Colon (tissue), 2 donors: ENCODE results near the gene HSPG2.

Source experiments
- FAIRE-seq: peaks from 2 replicates; lab custom pipeline; 2012; peaks lifted over from hg19 to GRCh38; lab: Jason Lieb, UNC
- donor health status: control.
- donor health status: control.

Gene HSPG2

GRCh38 chr1:21879928-21880618 lies 57.0 kb downstream of the HSPG2 start:
- FAIRE-seq, result no peak

- FAIRE-seq, result no peak
Observed at GRCh38 chr1:21878840-21879478, 58.2 kb downstream of the HSPG2 start.

DNA sequence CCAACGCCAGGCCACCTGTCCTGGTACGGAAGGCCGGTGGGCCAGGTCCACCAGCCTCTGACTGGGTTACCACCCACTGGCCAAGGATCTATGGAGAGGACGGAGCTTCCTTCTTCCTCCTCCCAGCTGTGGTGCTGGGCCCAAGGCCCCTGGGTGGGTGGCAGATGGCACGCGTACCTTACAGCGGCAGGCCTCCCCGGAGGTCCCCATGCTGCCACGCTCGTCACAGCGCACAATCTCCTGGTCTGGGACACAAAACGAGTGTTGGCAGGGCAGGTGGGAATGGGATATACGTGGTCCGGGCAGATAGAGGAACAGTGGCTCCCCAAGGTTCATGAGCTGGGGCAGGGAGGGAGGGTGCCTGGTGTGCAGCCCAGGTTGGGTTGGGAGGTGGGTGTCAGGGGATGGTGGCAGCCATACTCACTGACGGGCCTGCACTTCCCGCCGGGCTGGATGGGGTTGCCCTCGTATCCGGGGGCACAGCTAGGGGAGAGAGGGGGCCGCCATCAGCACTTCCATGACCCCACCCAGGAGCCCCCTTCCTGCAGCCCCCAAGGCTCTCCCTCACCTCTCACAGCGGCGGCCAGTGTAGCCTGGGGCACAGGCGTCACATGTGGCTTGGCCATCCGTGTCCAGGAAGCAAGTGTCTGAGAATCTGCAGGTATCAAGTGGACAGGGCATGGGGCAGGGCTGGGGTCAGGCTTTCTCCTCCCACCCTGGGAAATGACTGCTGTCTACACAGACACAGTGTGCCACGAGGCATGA lies 58.9 kb downstream of the HSPG2 start:
- no peak for FAIRE-seq

GRCh38 chr1:21876267-21876666 lies 60.8 kb downstream of the HSPG2 start:
- FAIRE-seq, result no peak

GRCh38 chr1:21875621-21876063 lies 61.5 kb downstream of the HSPG2 start:
- no peak for FAIRE-seq

DNA sequence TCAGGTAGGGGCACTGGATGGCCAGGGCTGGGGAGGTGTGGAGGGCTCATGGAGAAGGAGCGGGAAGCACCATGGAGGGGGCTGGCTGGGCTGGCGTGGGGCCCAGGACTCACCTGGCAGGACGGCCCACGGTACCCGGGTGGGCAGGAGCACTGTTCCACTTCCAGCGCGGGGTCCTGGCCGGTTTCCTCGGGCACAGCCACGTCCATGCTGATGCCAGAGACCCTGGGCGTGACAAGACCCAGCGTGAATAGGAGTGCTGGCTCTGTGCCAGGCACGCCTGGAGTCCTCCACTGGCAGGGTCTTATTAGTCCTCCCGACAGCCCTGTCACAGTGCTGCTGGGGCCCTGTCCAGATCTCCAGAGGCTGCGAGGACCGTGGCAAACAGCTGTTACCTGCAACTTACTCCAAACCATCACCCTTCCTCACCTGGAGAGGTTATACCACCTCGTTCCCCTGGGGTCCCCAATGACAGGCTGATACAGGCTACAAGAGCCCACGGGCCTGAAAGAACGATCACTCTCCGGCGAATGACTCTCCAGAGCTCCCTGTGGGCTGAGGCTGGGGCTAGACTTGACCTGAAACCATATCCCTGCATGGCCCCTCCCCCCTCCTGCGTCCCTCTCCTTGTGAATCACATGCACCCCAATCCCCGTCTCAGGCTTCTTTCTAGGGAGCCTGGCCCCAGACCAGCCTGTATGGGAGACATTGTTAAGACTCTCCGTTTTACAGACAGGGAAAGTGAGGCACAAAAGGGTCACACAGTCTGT lies 62.1 kb downstream of the HSPG2 start:
- FAIRE-seq, result no peak

DNA sequence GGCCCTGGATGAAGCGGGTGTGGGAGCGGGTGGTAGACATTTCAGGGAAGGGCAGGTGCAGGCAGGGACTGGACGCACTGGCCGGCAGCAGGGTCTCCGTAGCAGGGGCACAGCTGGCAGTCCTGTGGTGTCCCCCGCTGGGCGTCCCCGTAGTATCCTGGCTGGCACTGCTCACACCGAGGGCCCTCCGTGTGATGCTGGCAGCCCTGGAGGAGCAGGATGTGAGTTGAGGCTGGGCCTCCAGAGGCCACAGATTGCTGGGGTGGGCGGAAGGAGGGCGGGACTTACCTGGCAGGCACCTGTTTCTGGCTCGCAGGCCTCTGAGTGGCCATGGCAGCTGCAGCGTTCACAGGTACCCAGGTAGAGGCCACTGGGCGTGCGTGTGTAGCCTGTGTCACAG lies 62.8 kb downstream of the HSPG2 start:
- no peak for FAIRE-seq

DNA sequence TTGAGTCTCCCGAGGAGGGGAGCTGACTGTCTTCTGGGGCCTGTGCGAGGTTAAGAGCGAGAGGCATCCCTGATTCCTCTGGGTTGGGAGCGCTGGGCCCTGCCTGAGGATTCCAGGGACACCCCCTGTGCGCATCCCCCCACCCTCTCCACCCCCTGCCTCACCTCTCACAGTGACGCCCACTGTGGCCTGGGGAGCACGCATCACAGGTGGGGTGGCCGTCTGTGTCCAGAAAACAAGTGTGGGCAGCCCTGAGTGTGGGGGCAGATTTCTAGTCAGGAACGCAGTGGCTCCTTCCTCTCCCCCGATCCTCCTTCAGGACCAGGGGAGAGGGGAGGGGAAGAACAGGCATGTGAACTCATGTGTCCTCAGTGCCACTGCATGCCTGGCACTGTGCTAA lies 63.3 kb downstream of the HSPG2 start:
- FAIRE-seq, result no peak

GRCh38 chr1:21873174-21873573 lies 63.9 kb downstream of the HSPG2 start:
- FAIRE-seq, result no peak

DNA sequence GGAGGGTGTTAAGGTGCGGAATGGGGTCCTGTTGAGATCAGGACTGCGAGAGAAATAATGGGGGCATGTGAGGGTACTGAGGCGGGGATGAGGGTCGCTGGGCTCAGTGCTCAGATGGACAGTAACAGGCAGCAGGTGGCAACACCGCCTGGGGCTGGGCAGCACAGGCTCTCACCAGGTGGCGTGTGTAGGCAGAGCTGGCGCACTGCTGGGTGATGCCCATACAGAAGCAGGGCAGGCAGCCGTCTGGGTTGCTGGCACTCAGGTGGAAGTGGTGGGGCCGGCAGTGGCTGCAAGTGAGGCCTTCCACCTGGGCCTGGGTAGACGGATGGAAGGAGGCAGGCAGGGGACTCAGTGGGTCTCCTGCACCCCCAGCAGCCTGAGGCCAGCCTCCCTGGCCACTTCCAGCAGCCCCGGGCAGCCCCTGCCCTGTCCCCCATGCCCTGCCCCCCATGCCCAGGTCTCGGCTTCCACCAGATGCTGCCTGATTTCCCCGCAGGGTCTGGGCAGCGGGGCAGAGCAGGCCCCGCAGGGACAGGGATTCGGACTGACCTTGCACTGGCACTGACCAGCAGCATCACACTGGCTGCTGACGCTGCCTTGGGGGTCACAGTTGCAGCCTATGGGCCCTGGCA lies 64.5 kb downstream of the HSPG2 start:
- no peak for FAIRE-seq

DNA sequence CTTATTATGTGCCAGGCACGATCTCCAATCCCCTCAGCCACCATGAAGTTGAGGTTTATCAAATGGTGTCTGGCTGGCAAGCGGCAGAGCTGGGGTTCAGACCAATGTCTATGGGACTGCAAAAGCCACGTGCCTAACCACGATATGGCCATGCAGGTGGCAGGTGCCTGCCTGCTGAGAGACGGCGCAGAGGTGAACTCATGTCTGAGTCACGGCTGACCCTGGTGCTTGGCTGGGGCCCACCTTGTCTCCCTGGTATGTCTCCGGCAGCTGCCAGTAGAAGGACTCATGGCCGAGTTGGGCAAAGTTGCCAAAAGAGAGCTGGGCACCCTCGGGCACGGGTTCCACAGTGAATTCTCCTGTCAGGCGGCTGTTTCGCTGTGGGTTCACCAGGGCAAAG lies 65.2 kb downstream of the HSPG2 start:
- no peak for FAIRE-seq

DNA sequence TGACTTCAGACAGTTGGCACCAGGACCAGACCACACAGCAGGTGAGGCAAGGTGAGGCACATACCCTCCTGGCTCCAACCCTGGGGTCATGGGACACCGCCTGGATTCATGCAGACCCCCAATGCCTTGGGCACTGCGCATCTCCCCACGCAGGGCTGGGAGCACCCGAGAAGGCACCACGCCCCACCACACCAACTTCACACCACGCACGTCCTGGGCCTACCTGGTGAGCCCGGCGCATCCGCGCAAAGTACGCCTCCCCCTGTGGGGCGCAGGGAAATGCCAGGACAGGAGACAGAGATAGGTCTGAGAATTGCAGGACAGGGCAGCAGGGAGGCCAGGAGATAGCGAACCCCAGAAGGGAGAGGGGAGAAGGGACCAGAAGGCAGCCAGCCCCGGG lies 66.5 kb downstream of the HSPG2 start:
- FAIRE-seq, result no peak

GRCh38 chr1:21869620-21870121 lies 67.4 kb downstream of the HSPG2 start:
- no peak for FAIRE-seq

DNA sequence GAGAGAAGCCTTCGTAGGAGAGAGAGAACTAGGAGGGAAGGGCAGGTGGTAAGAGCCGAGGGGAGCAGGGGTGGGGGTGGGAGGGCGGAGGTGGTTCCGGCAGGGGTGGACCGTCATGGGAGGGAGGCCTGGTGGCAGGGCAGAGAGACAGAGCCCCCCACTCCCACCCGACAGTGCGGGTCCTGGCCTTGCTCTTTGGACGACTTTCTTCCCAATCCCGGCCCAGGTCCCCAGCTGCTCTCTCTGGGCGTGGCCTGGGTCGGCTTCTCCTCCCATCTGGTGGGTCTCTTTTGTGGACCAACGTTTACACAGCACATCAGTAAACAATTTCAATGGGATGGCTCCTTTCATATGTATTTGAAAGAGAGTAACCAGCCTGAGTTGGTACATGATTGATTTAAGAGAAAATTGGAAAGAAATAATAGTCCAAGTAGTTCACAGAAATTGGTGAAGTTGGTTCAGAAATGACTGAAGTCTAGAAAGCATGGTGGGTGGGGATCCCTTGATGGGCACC lies 68.1 kb downstream of the HSPG2 start:
- no peak for FAIRE-seq

- FAIRE-seq, result no peak
Observed at GRCh38 chr1:21868482-21868881, 68.6 kb downstream of the HSPG2 start.

GRCh38 chr1:21867451-21867996 lies 69.6 kb downstream of the HSPG2 start:
- no peak for FAIRE-seq

DNA sequence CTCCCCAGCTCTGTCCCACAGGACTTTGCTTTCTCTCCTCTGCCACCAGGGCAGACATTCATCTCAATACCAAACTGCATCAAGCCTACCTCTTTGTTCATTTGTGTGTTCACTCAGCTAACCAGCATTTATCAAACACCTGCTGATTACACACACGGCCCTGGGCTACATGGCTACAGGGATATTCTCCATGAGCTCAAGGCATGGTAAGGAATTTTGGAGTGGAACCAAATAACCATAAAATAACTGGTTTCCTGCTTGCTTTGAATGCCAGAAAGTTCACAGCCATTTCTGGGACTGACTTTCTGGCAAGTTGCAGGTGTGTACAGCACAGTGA lies 70.4 kb downstream of the HSPG2 start:
- FAIRE-seq, result no peak

GRCh38 chr1:21865943-21866706 lies 71.0 kb downstream of the HSPG2 start:
- no peak for FAIRE-seq

DNA sequence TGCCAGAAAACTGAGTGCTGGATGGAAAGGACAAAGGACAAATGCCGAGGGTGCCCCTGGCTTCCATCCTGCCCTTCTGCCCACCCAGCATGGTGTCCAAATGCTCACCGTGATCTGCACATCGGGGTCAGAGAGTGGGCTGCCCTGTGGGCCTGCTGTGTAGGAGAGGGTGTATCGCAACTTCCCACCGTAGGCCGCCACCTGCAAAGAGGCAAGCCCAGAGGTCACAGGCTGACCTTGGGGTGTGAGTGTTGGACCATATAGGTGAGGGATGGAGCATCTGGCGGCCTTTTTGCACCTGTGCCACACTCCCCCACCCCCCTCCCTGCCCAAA lies 71.5 kb downstream of the HSPG2 start:
- no peak for FAIRE-seq

DNA sequence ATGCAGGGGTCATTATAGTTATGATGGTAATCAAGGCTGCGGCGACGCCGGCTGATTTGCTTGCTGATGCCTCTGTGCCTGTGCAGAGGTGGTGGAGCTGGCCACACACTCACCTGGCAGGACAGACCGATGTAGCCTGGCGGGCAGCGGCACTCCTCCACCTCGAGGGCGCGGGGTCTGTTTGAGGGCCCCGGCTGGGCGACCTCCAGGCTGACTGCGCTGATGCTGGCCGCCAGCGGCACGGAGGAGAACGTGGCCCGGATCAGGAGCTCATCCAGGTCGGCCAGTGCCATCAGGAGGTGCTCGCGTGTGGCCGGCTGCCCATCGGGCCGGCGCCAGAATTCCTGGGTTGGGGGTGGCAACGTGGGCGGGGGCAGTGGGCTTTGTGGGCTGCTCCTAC lies 72.4 kb downstream of the HSPG2 start:
- no peak for FAIRE-seq

DNA sequence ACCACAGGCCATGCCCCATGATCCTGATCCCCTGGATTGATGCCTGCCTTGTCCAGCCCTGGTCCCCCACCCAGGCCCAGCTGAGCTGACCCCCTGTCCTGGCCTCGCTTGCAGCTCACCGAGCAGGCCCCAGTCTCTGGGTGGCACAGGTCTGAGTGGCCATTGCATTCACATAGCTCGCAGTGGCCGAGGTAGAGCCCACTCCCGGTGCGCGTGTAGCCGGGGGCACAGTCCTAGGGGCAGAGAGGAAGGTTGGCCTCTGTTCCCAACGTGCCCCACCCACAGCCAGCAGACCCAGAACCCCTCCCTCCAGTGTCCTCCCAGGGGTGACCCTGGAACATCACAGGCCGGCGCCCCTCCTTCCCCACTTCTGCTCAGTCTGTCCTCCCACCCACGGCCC lies 73.1 kb downstream of the HSPG2 start:
- FAIRE-seq, result no peak
